Kidney (tissue), 14 donors: ENCODE data around the gene SLC25A34. TPM values are rescaled to one million over a fixed set of nuclear protein-coding genes. Genes with fewer than 3 reads are reported as not detected.

ENCODE experiments used
- DNase-seq, 5 donors: peaks; one replicate each; pipeline ENCODE4 v3.0.0-alpha.2; 2013 to 2020
- FAIRE-seq: peaks from 2 replicates; lab custom pipeline; 2012; peaks lifted over from hg19 to GRCh38; lab: Jason Lieb, UNC
- H3K27ac ChIP-seq, 2 donors: one replicate each; pipeline ENCODE4 v1.7.0; 2013; ENCODE audit warnings: low read depth in 2 of 2, low read length in 2 of 2, inconsistent platforms in 1 of 2
- H3K27me3 ChIP-seq: one replicate; pipeline ENCODE4 v1.7.1; 2013; ENCODE audit warnings: low read length, inconsistent platforms; ENCODE audit not compliant: control insufficient read depth, insufficient read depth
- H3K36me3 ChIP-seq, 3 donors: one replicate each; pipeline versions ENCODE4 v1.7.0 to v1.7.1; 2013; ENCODE audit warnings: low read length in 3 of 3, control low read depth in 1 of 3, inconsistent platforms in 1 of 3; ENCODE audit not compliant: insufficient read depth in 3 of 3, control insufficient read depth in 2 of 3
- H3K4me1 ChIP-seq, 3 donors: one replicate each; pipeline versions ENCODE4 v1.7.0 to v1.7.1; 2013; ENCODE audit warnings: low read length in 3 of 3, inconsistent platforms in 1 of 3, low read depth in 1 of 3; ENCODE audit not compliant: control insufficient read depth in 2 of 3, insufficient read depth in 2 of 3
- H3K4me3 ChIP-seq, 3 donors: one replicate each; pipeline versions ENCODE4 v1.7.0 to v1.8.1; 2013; ENCODE audit warnings: low read length in 3 of 3, control low read depth in 1 of 3, inconsistent platforms in 1 of 3
- H3K9ac ChIP-seq, 3 donors: one replicate each; pipeline versions ENCODE4 v1.7.0 to v1.7.1; 2013; ENCODE audit warnings: low read length in 3 of 3, control low read depth in 1 of 3, inconsistent platforms in 1 of 3
- H3K9me3 ChIP-seq, 3 donors: one replicate each; pipeline versions ENCODE4 v1.7.0 to v1.7.1; 2013; ENCODE audit warnings: low read length in 3 of 3, control low read depth in 1 of 3, inconsistent platforms in 1 of 3; ENCODE audit not compliant: control insufficient read depth in 2 of 3, insufficient read depth in 1 of 3
- CTCF ChIP-seq: IDR thresholded peaks from 3 replicates; pipeline ENCODE4 v1.5.1; 2012; ENCODE audit warnings: mild to moderate bottlenecking, moderate library complexity, borderline replicate concordance; ENCODE audit not compliant: insufficient read depth; ENCODE audit errors: extremely low read depth
- intact Hi-C: fragments of 100-400 bp; cut with DNase I; formaldehyde crosslinking; loops from one replicate; pipeline ENCODE4 v1.11.1; 2022
- polyA plus RNA-seq: library from polyadenylated mRNA; stranded (reverse); fragments of 350-450 nt; fragmentation: Illumina TruSeq; extraction: RNeasy Lipid Tissue Mini Kit (QIAGEN cat#74804); gene quantifications from one replicate; pipeline ENCODE4 v1.2.3, GENCODE V29; 2014; ENCODE audit warnings: low read depth, low replicate concordance; ENCODE audit not compliant: insufficient read depth
- total RNA-seq: library from RNA; stranded (reverse); fragmentation: NEBNext Ultra II Directional; extraction: Animal tissue kit (Norgen Biotek cat#: 25700); gene quantifications from one replicate; pipeline ENCODE4 v1.2.1, GENCODE V29; 2021
- donor health status: control.
- donor health status: control.
- donor health status: control.
- donor health status: control.
- donor health status: control.
- donor health status: DM: yes; HTN: yes; CAD: no.
- donor health status: Normal renal cell carcinoma (clear cell type).

The SLC25A34 gene
- total and polyA plus RNA-seq, 2 donors from 2014 or later = 1.5 to 12.2 TPM

GRCh38 chr1:15712168-15712567, 23.9 kb upstream of the SLC25A34 start:
- peaks cover 0 to 6% (median 0%) of the 10 kb centered on the region in 3 donors for H3K36me3 ChIP-seq
- H3K4me1 ChIP-seq = peaks cover 0 to 10% (median 4%) of the 10 kb centered on the region in 3 donors
- no peak overlapping the region for H3K9ac ChIP-seq
- no peaks in the 10 kb centered on the region for H3K27me3 ChIP-seq
- FAIRE-seq (no peak), DNase-seq (peak in 1 of 5 donors; percentile 21)
- intact Hi-C loops = no loop called here
- no peak overlapping the region for H3K27ac ChIP-seq
- H3K4me3 ChIP-seq = no peak overlapping the region
- TF ChIP-seq CTCF = no peak
- no peaks in the 10 kb centered on the region for H3K9me3 ChIP-seq

GRCh38 chr1:15714406-15715136, 21.5 kb upstream of the SLC25A34 start:
- no peak for FAIRE-seq
- no peak overlapping the region for H3K9ac ChIP-seq
- H3K4me1 ChIP-seq = peaks cover 0 to 9% (median 0%) of the 10 kb centered on the region in 3 donors

GRCh38 chr1:15717418-15718125, 18.5 kb upstream of the SLC25A34 start:
- Histone ChIP-seq H3K4me1 (peaks cover 0 to 7% (median 0%) of the 10 kb centered on the region in 3 donors), H3K9ac (no peak overlapping the region), H3K27me3 (no peaks in the 10 kb centered on the region), H3K4me3 (no peak overlapping the region), H3K27ac (no peak overlapping the region), H3K36me3 (peaks cover 2 to 26% (median 15%) of the 10 kb centered on the region in 3 donors), H3K9me3 (no peaks in the 10 kb centered on the region)
- intact Hi-C loops = no loop called here
- DNase-seq (no peak), FAIRE-seq (no peak)
- no peak for TF ChIP-seq CTCF

More at GRCh38 chr1:15714406-15715136, 21.5 kb upstream of the SLC25A34 start:
- DNase-seq = no peak
- H3K4me3 ChIP-seq = no peak overlapping the region
- intact Hi-C loops = no loop called here
- TF ChIP-seq CTCF = no peak
- H3K27me3 ChIP-seq = no peaks in the 10 kb centered on the region
- no peaks in the 10 kb centered on the region for H3K9me3 ChIP-seq
- peaks cover 0 to 14% (median 8%) of the 10 kb centered on the region in 3 donors for H3K36me3 ChIP-seq
- no peak overlapping the region for H3K27ac ChIP-seq
